BJ (cell line): ENCODE measurements around the gene SCN2B. TPM values are rescaled to one million over a fixed set of nuclear protein-coding genes. Genes with fewer than 3 reads are reported as not detected.
"Not testable (repeated sequence)": the region's sequence is repeated elsewhere in the genome, so short reads cannot be mapped to it uniquely, and the experiment has no call there.

Experiments
- CTCF ChIA-PET: fragments of 350-600 bp; formaldehyde crosslinking; extraction: SDS; loops from one replicate; lab custom pipeline; 2021; ENCODE audit warnings: antibody characterized with exemption, inconsistent platforms; lab: Yijun Ruan, JAX
- POLR2A ChIA-PET: fragments of 300-600 bp; sonication (Branson Sonifier 250); formaldehyde crosslinking; extraction: SDS; loops from one replicate; lab custom pipeline; 2021; ENCODE audit warnings: antibody characterized with exemption; lab: Charles Lee
- DNase-seq: peaks from one replicate; pipeline ENCODE4 v3.0.0-alpha.2; 2011; ENCODE audit warnings: low read depth
- H3K27me3 ChIP-seq: 2 replicates; pipeline ENCODE4 v1.6.0; 2011; ENCODE audit warnings: low read length; ENCODE audit not compliant: control insufficient read depth, insufficient read depth
- H3K36me3 ChIP-seq: 2 replicates; pipeline ENCODE4 v1.5.1; 2011; ENCODE audit warnings: low read length; ENCODE audit not compliant: control insufficient read depth, insufficient read depth
- H3K4me3 ChIP-seq: 2 replicates; pipeline ENCODE4 v1.5.1; 2011; ENCODE audit warnings: low read depth, mild to moderate bottlenecking, control low read depth, low read length
- polyA plus RNA-seq: library from polyadenylated mRNA; depleted of rRNA; stranded (reverse); fragments of >200 nt; gene quantifications from 2 replicates; pipeline ENCODE4 v1.2.3, GENCODE V29; 2011
- TF ChIP-seq, protein P1 (sequence below): IDR thresholded peaks from 2 replicates; pipeline ENCODE4 v1.5.1; 2011; ENCODE audit warnings: low read depth, mild to moderate bottlenecking, control low read depth, inconsistent platforms, low read length, moderate library complexity; ENCODE audit not compliant: insufficient read depth

Gene SCN2B
- polyA plus RNA-seq, 1 experiment = not detected

DNA sequence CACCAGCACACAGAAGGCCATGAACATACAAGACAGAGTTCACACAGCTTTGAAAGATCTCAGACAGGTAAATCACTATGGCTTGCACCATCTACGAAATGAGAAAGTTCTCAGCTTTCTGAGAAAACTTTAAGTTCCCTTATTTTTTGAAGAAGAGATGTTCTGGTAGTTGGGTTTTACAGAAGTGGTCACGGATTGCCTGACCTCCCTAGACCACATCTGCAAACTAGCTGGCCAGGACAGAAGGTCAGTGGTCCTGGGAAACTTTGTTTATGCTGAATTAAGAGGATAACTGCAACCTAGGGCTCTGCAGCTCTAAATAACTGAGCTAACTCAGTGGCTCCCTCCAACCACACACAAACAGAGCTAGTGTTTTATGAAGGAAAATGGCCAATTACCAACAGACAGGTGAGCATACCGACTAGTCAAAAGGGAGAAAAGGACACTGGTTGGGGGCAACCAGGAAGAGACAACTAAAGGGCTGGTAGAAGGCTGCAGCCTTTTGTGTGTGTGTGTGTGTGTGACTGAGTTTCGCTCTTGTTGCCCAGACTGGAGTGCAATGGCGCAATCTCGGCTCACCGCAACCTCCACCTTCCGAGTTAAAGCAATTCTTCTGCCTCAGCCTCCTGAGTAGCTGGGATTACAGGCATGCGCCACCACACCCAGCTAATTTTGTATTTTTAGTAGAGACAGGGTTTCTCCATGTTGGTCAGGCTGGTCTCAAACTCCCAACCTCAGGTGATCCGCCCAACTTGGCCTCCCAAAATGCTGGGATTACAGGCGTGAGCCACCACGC, 8.5 kb upstream of the SCN2B start:
- DNase-seq = no peak
- Histone ChIP-seq H3K4me3 (no peak overlapping the region), H3K27me3 (peaks cover 5% of the 10 kb centered on the region; the same call in 1 of the 2 replicates), H3K36me3 (no peaks in the 10 kb centered on the region)
- CTCF ChIA-PET = interaction anchor here (0.7 to 6.8 kb wide), 4 partner anchors 14 to 40 kb away, joined by 3 to 68 read pairs (median 4); no protein-coding TSS in a partner anchor
- POLR2A ChIA-PET = no interaction called here
- TF ChIP-seq, protein P1, sequence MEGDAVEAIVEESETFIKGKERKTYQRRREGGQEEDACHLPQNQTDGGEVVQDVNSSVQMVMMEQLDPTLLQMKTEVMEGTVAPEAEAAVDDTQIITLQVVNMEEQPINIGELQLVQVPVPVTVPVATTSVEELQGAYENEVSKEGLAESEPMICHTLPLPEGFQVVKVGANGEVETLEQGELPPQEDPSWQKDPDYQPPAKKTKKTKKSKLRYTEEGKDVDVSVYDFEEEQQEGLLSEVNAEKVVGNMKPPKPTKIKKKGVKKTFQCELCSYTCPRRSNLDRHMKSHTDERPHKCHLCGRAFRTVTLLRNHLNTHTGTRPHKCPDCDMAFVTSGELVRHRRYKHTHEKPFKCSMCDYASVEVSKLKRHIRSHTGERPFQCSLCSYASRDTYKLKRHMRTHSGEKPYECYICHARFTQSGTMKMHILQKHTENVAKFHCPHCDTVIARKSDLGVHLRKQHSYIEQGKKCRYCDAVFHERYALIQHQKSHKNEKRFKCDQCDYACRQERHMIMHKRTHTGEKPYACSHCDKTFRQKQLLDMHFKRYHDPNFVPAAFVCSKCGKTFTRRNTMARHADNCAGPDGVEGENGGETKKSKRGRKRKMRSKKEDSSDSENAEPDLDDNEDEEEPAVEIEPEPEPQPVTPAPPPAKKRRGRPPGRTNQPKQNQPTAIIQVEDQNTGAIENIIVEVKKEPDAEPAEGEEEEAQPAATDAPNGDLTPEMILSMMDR = no peak

DNA sequence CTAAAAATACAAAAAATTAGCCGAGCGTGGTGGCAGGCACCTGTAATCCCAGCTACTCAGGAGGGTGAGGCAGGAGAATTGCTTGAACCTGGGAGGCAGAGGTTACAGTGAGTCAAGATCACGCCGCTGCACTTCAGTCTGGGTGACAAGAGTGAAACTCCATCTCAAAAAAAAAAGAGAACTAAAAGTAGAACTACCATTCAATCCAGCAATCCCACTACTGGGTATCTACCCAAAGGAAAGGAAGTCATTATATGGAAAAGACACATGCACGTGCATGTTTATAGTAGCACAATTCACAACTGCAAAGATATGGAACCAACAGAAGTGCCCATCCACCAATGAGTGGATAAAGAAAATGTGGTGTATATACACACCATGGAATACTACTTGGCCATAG, 7.3 kb upstream of the SCN2B start:
- H3K36me3 ChIP-seq, POLR2A ChIA-PET, H3K27me3 ChIP-seq, H3K4me3 ChIP-seq, DNase-seq: not testable (repeated sequence)
- CTCF ChIA-PET = interaction anchor here (6.8 kb wide), 1 partner anchor 12 kb away, joined by 68 read pairs; no protein-coding TSS in a partner anchor

DNA sequence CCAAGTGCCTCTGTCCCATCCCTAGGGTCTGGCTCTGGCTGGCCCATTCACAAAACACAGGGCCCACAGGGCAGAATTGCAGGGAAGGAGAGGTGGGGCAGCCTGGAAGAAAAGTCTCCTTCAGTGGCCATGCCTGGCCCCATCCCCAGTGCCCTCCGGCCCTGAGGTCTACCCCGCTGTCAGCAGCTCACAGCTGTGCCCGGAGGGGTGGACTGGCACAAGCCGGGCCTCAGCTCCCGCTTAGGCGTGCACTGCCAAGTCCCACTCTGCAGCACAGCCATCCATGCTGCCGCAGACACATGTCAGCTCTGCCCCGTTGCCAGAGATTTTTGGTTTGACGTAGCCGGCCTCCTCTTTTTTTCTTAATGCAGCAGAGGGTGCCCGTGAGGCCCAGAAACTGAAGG, 3.9 kb upstream of the SCN2B start:
- no peaks in the 10 kb centered on the region for H3K36me3 ChIP-seq
- ChIA-PET POLR2A (no interaction called here), CTCF (interaction anchor here (2.4 to 6.8 kb wide), 2 partner anchors 9 to 18 kb away, joined by 11 to 68 read pairs; no protein-coding TSS in a partner anchor)
- TF ChIP-seq, protein P1 = no peak
- peaks cover 11% of the 10 kb centered on the region for H3K27me3 ChIP-seq
- no peak for DNase-seq
- H3K4me3 ChIP-seq = no peak overlapping the region

DNA sequence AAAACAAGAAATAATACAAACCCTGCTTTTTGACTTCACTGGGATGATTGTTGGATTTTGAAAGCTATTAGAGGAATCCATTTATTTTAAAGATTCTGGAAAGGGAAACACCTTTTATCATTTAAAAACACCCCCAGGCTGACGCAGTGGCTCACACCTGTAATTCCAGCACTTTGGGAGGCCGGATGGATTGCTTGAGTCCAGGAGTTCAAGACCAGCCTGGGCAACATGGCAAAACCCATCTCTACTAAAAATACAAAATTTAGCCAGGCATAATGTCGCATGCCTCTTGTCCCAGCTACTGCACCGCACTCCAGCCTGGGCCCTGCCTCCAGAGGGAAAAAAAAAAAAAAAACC, 317 bp upstream of the SCN2B start:
- Histone ChIP-seq H3K36me3 (no peaks in the 10 kb centered on the region), H3K27me3 (peaks cover 22% of the 10 kb centered on the region), H3K4me3 (no peak overlapping the region)
- CTCF ChIA-PET = interaction anchor here (1.1 kb wide), 1 partner anchor 11 kb away, joined by 3 read pairs; no protein-coding TSS in a partner anchor
- TF ChIP-seq, protein P1 = no peak
- POLR2A ChIA-PET = no interaction called here
- DNase-seq = no peak

DNA sequence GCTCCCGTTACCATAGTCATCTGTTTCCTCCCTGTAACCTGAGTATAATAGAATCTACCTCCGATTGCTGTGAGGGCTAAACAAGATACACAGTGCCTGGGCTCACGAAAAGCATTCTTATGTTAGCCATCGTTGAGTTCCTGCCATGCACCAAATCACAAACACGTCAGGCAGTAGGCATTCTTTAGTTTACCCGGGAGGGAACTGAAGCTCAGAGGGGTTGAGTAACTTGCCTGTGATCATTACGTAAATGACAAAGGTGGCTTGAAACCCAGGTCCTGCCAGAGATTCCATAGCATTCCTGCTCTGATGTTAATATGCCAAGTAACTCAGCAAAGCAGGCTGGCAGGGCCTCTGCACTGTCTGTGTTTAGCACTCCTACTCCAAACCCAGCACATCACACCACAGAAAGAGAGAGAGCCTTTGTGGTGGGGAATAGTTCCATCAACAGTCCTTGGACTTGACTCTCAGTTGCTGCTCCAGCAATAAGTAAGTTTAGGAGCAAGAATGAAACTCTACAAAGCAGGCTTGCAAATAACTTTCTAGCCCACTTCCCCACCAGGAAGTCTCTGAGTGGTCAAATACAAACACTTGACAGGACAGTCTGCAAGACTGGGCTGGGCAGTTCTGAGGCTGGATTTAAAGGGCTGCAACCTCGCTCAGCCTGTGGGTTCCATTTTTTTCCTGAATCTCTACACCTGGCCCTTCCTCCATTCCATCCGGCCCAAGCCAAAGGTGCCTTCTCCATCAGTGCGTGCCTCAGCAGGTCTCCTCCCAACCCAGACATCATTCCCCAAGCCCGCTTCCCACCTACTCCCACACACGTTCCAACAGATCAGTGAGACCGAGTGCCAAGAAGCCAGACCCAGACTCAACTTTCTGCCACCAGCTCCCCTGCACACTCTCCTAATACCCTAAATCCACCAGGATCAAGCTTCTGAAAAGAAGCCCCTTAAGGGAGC, 1.1 kb downstream of the SCN2B start:
- DNase-seq = no peak
- TF ChIP-seq, protein P1 = no peak
- ChIA-PET POLR2A (no interaction called here), CTCF (interaction anchor here (0.8 to 1.2 kb wide), 3 partner anchors 9 to 37 kb away, joined by 3 read pairs; no protein-coding TSS in a partner anchor)
- H3K4me3 ChIP-seq = no peak overlapping the region
- H3K36me3 ChIP-seq = no peaks in the 10 kb centered on the region
- H3K27me3 ChIP-seq = peaks cover 20% of the 10 kb centered on the region
